Adrenal gland (tissue), 12 donors: ENCODE data around the gene UBAP2. TPM values are rescaled to one million over a fixed set of nuclear protein-coding genes. Genes with fewer than 3 reads are reported as not detected.

Experiments
- DNase-seq, 7 donors: peaks; one replicate each; pipeline ENCODE4 v3.0.0-alpha.2; 2019 to 2020
- H3K27ac ChIP-seq, 5 donors: fragments of 200-600 bp; sonication (generic) in 4 of 5; 1 replicate in 3 of 5; 2 replicates in 2 of 5; pipeline versions ENCODE4 v1.5.1 to v1.8.0; 2016 to 2020; ENCODE audit warnings: mild to moderate bottlenecking in 1 of 5
- H3K27me3 ChIP-seq: fragments of 200-600 bp; 2 replicates; pipeline ENCODE4 v1.8.0; 2021
- H3K36me3 ChIP-seq, 2 donors: fragments of 200-600 bp; replicated peaks in 1 of 2; 1 replicate in 1 of 2; 2 replicates in 1 of 2; pipeline versions ENCODE4 v1.5.1 to v1.8.0; 2018 to 2022
- H3K4me1 ChIP-seq, 2 donors: fragments of 200-600 bp; replicated peaks in 1 of 2; 1 replicate in 1 of 2; 2 replicates in 1 of 2; pipeline versions ENCODE4 v1.5.1 to v1.8.0; 2018 to 2021
- H3K4me3 ChIP-seq, 4 donors: fragments of 200-600 bp; sonication (generic) in 3 of 4; one replicate each; pipeline ENCODE4 v1.5.1; 2016 to 2018
- H3K9me3 ChIP-seq, 3 donors: fragments of 200-600 bp; sonication (generic) in 1 of 3; replicated peaks in 1 of 3; 1 replicate in 2 of 3; 2 replicates in 1 of 3; pipeline versions ENCODE4 v1.5.1 to v1.8.0; 2016 to 2021
- CTCF ChIP-seq, 6 experiments: fragments of 450-650 bp in 4 of 6; fragments of 200-600 bp in 2 of 6; sonication (generic) in 1 of 6; IDR thresholded peaks; 1 replicate in 5 of 6; 2 replicates in 1 of 6; pipeline versions ENCODE4 v1.5.1 to v1.8.0; 2016 to 2021; ENCODE audit warnings: antibody characterized with exemption in 6 of 6, mild to moderate bottlenecking in 2 of 6, moderate library complexity in 1 of 6
- POLR2A ChIP-seq, 2 donors: fragments of 450-650 bp; IDR thresholded peaks; one replicate each; pipeline ENCODE4 v1.6.1; 2017; ENCODE audit warnings: antibody characterized with exemption in 2 of 2, mild to moderate bottlenecking in 2 of 2, moderate library complexity in 1 of 2
- whole genome bisulfite sequencing, 4 donors: extraction: QIAGEN DNeasy Blood & Tissue Kit in 2 of 4; methylation state at CpG; one replicate each; pipeline versions ENCODE4 v1.1.5 to v1.1.7; 2013 to 2017; 5-methylcytosine and 5-hydroxymethylcytosine counted together
- intact Hi-C, 2 donors: fragments of 100-400 bp; cut with DNase I; formaldehyde crosslinking; loops; one replicate each; pipeline versions ENCODE4 v1.14.1 to v1.15.0; 2022 to 2023
- polyA plus RNA-seq, 3 donors: library from polyadenylated mRNA; stranded (reverse); fragments of 200-250 nt in 2 of 3; fragments of 350-450 nt in 1 of 3; fragmentation: Illumina TruSeq in 1 of 3; extraction: RNeasy Lipid Tissue Mini Kit (QIAGEN cat#74804) in 1 of 3; gene quantifications; one replicate each; pipeline ENCODE4 v1.2.3, GENCODE V29; 2013 to 2014
- total RNA-seq, 9 donors: library from RNA; depleted of rRNA in 4 of 9; stranded (reverse); fragments of >200 nt in 4 of 9; fragments of 120-200 nt in 1 of 9; fragmentation: NEBNext Ultra II Directional in 1 of 9; extraction: Animal tissue kit (Norgen Biotek cat#: 25700) in 1 of 9; gene quantifications; one replicate each; pipeline versions ENCODE4 v1.1.0 to v1.2.4, GENCODE V29; 2013 to 2023
- donor health status: healthy with polysubstance abuse.
- donor health status: Bipolar disorder and iron deficiency.
- donor health status: DM: yes; HTN: yes; CAD: no.
- donor health status: DM: no; HTN: no; CAD: no.
- donor health status: DM: no; HTN: no; CAD: no.
- donor health status: DM: yes; HTN: yes; CAD: no.

Gene UBAP2
- total and polyA plus RNA-seq, 12 donors: 20.9 to 60.0 (median 37.8) TPM

GRCh38 chr9:33993104-33993503 is 55.6 kb downstream of the UBAP2 start:
- TF ChIP-seq POLR2A (IDR thresholded peaks at IDR 0.05) (no peak), CTCF (IDR thresholded peaks at IDR 0.05) (no peak)
- Histone ChIP-seq H3K27me3 (no peaks in the 10 kb centered on the region), H3K27ac (no peak overlapping the region), H3K4me3 (no peak overlapping the region), H3K9me3 (no peaks in the 10 kb centered on the region), H3K4me1 (no peaks in the 10 kb centered on the region), H3K36me3 (peaks cover 0 to 33% of the 10 kb centered on the region in 2 donors)
- intact Hi-C loops: no loop called here
- DNase-seq: no peak
- 34 to 61% (median 49%) methylated on average over 2 of the region's 2 CpGs for whole genome bisulfite sequencing, 4 donors

DNA sequence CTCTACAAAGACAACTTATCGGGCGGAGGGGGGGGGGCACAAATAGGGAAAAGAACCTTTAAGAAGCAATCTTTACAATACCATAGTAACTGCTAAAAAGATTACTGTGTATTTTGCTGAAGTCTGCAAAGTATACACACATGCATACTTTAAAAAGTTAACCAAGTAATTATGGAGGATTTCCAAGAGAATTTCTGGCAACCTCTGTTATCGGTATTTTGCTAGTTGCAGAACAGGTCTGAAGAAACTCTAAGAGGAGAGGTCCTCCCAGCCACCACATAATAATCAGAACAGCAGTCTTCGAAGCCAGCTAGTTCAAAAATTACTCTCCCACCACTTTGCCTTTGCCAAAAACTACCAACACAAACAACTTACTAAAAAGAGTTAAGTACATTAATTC is 56.1 kb downstream of the UBAP2 start:
- Histone ChIP-seq H3K27me3 (no peaks in the 10 kb centered on the region), H3K9me3 (no peaks in the 10 kb centered on the region), H3K4me1 (no peaks in the 10 kb centered on the region), H3K27ac (no peak overlapping the region), H3K4me3 (no peak overlapping the region), H3K36me3 (peaks cover 0 to 29% of the 10 kb centered on the region in 2 donors)
- whole genome bisulfite sequencing, 4 donors: 76 to 90% (median 84%) methylated on average over 4 of the region's 4 CpGs
- TF ChIP-seq POLR2A (IDR thresholded peaks at IDR 0.05): no peak
- TF ChIP-seq CTCF (IDR thresholded peaks at IDR 0.05): no peak
- no peak for DNase-seq
- intact Hi-C loops: no loop called here

- intact Hi-C loops: no loop called here
- H3K4me3 ChIP-seq: no peak overlapping the region
- TF ChIP-seq POLR2A (IDR thresholded peaks at IDR 0.05): no peak
- no peak for TF ChIP-seq CTCF (IDR thresholded peaks at IDR 0.05)
- H3K27ac ChIP-seq: no peak overlapping the region
- H3K27me3 ChIP-seq: no peaks in the 10 kb centered on the region
- H3K4me1 ChIP-seq: no peaks in the 10 kb centered on the region
- peaks cover 0 to 7% of the 10 kb centered on the region in 2 donors for H3K36me3 ChIP-seq
- 86 to 92% (median 88%) methylated on average over 5 of the region's 5 CpGs for WGBS, 4 donors
- no peak for DNase-seq
- no peaks in the 10 kb centered on the region for H3K9me3 ChIP-seq
Measured at GRCh38 chr9:33988219-33988890, 60.3 kb downstream of the UBAP2 start.

DNA sequence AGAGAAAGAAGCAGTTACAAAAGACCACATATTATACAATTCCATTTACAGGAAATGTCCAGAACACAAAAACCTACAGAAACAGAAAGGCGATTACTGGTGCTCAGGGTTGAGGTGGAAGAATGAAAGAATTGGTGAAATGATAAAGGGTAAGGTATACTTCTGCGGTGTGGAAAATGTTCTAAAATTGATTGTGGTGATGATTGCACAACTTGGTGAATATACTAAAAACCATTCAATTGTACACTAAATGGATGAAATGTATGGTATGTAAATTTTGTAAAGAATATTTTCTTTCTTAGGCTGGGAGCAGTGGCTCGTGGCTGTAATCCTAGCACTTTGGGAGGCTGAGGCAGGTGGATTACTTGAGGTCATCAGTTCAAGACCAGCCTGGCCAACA is 72.3 kb downstream of the UBAP2 start:
- Histone ChIP-seq H3K9me3 (no peaks in the 10 kb centered on the region), H3K27ac (no peak overlapping the region), H3K36me3 (peaks cover 0 to 23% of the 10 kb centered on the region in 2 donors), H3K27me3 (no peaks in the 10 kb centered on the region), H3K4me3 (no peak overlapping the region), H3K4me1 (no peaks in the 10 kb centered on the region)
- TF ChIP-seq CTCF (IDR thresholded peaks at IDR 0.05) (no peak), POLR2A (IDR thresholded peaks at IDR 0.05) (no peak)
- DNase-seq: no peak
- intact Hi-C loops: no loop called here
- 87 to 96% (median 92%) methylated on average over 3 of the region's 3 CpGs for WGBS, 4 donors
